ENCODE data around the gene PAOX.

DNA sequence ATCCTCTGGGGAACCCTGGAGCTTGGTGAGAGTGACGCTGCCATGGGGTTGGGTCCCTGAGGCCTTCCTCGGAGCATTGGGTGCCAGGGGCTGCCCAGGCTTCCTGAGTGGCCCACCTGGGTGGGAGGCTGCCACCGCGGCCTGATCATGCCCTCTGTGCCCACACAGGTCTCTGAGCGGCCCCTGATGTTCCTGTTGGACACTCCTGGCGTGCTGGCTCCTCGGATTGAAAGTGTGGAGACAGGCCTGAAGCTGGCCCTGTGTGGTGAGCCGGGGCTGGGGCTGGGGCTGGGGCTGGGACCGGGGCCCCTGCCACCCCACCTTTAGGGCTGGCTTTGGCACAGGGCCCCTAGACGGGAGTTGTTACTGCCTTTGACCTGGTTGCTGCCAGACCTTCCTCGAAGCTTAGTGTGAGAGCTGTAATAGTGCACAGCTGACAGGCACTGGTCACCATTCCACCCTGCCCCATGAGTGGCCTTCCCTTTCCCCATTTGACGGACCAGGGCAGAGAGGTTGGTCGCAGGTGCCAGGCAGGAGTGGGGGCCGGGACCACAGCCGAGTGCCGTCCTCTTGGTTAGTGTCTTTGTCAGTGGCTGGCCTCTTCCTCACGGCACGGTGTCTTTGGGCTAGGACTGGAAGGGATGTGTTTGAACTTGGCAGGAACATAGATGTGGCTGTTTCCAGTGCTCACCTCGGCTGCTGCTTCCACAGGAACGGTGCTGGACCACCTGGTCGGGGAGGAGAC is 23.1 kb downstream of the PAOX start:
- TF ChIP-seq EZH2 (IDR thresholded peaks at IDR 0.05; ENCODE audit: borderline replicate concordance, insufficient read depth, low read depth, low read length, poor library complexity, severe bottlenecking): no peak
- TF ChIP-seq, protein P1, sequence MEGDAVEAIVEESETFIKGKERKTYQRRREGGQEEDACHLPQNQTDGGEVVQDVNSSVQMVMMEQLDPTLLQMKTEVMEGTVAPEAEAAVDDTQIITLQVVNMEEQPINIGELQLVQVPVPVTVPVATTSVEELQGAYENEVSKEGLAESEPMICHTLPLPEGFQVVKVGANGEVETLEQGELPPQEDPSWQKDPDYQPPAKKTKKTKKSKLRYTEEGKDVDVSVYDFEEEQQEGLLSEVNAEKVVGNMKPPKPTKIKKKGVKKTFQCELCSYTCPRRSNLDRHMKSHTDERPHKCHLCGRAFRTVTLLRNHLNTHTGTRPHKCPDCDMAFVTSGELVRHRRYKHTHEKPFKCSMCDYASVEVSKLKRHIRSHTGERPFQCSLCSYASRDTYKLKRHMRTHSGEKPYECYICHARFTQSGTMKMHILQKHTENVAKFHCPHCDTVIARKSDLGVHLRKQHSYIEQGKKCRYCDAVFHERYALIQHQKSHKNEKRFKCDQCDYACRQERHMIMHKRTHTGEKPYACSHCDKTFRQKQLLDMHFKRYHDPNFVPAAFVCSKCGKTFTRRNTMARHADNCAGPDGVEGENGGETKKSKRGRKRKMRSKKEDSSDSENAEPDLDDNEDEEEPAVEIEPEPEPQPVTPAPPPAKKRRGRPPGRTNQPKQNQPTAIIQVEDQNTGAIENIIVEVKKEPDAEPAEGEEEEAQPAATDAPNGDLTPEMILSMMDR (IDR thresholded peaks at IDR 0.05): no peak
